Measurements from ENCODE around the gene NASP. TPM values are rescaled to one million over a fixed set of nuclear protein-coding genes. Genes with fewer than 3 reads are reported as not detected.
A peak's percentile ranks its signal among the peaks of the same experiment; 100 is the strongest.

NASP gene
- 267 and 329 TPM in 2 replicates for polyA plus RNA-seq (2014; cell fraction: cytosol; rRNA removed)
- polyA plus RNA-seq (2014; cell fraction: nucleus; rRNA removed), result 340 and 518 TPM in 2 replicates

DNA sequence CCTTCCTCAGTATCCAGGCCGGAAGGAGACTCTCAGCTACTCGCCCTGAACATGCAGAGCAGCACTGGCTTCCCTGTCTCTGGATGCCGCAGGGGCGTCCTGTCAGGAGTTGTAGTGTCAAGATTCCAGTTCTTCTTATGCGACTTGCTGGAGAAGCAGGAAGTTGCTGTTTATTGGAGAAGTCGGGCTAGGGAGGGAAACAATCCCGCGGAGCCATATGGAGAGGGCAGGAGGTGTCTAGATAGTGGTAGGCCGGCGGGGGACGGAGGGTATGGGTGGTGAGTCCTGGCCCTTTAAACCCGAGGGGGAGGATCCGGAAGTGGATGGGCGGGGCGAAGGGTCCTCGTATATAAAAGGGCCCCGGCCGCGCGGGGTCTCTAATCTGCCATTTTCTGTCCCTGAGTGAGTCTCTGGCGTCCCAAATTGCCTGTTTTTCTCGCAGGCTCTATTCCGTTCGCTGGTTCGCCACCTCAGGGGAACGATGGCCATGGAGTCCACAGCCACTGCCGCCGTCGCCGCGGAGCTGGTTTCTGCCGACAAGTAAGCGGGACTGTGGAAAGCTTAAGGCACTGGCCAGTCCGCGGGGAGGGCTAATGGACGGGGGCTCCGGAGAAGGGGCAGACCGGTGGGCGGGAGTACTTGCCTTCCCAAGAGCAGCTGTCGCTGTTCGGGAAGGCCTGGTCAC, at the start of gene NASP:
Gene NASP (plus strand): TSS at position 376 of the 685 bp plus-strand sequence. CDS start 106 bp downstream, at position 482.
- DNase-seq (ENCODE audit: low spot score), result peak; percentile 88

GRCh38 chr1:45535988-45536766, 47.7 kb upstream of the NASP start:
- no peak for DNase-seq (ENCODE audit: low spot score)

DNA sequence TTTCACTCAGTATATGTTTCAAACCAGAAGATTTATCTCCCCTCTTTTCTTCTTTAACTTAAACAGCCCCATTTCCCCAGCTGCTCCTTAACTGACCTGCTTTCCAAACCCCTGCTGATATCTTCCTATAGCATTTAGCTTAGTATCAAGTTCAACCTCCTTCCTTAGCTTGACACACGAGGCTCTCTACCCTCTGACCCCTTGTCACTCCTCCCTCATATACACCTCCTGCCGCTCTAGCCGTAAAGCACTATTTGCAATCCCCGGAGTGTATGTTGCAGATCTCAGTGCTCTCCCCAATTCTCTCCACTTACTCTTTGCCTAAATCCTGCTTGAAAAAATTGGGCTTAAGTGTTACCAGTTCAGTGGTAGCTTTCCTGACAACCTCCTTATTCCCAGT, 47.0 kb upstream of the NASP start:
- no peak for DNase-seq (ENCODE audit: low spot score)

DNA sequence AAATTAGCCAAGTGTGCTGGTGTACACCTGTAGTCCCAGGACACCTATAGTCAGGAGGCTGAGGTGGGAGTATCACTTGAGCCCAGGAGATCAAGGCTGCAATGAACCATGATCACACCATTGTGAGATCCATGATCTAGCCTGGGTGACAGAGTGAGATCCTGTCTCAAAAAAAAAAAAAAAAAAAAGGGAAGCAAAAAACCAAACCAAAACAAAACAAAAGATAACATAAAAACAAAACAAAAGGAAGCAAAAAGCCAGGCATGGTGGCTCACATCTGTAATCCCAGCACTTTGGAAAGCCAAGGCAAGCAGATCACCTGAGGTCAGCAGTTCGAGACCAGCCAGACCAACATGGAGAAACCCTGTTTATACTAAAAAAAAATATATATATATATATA, 42.6 kb upstream of the NASP start:
- no peak for DNase-seq (ENCODE audit: low spot score)

- DNase-seq (ENCODE audit: low spot score), result no peak
These were observed 41.2 kb upstream of the NASP start for GRCh38 chr1:45542591-45542990.

DNA sequence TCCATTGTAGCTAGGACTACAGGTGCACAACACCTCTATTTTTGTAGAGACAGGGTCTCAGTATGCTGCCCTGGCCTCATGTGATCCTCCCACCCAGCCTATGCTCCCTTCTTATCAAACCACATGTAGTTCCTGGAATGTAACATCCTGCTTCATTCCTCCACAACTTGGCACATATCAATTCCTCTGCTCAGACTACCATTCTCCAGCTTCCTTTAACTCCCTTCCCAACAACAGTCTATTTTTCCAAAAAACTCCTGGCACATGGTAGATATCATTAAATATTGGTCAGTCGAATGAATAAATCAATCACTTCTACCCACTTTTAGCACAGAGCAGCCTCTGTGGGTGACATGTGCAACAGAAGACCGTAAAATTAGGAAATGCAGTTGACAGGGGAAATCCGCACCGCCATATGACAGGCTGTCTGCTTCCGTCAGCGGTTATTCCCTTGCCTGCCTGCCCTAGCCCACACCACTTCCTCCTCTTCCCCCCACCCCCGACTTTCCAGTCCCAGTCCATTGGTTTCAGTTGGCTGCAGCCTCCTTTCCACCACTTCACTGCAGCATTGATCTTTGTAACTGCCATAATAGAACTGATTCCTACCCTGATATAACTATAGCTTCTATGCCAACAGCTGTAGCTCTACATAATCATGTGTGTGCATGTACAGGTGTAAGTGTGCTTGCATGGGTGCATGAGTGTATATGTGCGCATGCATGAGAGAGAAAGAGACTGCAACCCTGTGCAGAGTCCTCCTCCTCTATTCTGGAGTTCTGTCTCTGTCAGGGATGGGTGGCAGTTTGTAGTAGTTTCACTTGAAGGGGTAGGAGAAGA, 40.0 kb upstream of the NASP start:
- no peak for DNase-seq (ENCODE audit: low spot score)

- DNase-seq (ENCODE audit: low spot score), result no peak
These were observed 39.3 kb upstream of the NASP start for GRCh38 chr1:45544530-45544929.

DNA sequence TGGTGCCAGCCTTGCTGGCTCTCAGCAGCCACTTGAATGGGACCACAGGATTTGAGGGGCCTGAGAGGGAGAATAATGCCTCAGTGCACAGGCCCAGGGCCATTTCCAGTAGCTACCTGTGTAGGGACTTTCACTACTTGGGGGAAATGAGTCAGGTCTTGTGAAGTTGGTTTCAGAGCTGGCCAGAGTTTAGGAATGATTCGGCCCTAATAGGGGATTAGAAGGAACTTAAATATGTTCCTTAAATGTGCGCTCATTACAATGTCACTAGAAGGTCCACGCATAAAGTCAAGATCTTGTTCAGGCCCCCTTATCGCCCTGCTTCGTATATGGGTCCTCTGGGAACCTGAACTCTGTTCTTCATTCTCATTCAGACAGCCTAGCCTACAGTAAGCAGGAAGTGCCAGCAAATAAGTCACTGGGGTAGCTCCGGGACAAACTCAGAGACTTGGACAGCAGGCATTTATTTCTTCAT, 38.8 kb upstream of the NASP start:
- no peak for DNase-seq (ENCODE audit: low spot score)

DNA sequence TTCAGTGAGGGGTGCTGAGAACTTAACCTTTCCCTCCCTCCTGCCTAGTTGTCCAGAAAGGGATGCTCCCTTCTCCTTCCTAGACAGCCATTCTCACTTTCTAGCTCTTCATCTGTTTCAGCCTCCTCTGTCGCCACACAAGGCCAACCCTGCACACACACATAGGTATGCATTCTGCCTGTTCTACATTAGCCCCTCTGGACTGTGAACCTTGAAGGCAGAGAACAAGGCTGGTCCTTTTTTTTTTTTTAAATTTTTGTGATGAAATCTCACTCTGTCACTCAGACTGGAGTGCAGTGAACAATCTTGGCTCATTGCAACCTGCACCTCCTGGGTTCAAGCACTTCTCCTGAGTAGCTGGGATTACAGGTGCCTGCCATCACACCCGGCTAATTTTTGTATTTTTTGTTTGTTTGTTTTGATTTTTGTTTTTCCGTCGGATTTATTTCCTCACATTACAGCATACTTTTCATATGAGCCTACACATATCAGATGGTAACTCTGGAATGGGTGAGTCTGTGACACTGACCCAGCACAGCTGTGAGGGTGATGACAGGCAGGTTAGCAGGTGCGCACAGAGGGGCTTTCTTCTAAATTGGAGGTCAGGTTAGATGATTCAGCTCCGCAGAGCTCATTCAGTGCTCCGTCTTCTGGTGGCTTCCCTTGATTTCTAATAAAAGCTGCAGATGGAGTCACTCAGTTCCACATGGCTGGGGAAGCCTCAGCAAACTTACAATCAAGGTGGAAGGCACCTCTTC, 38.1 kb upstream of the NASP start:
- DNase-seq (ENCODE audit: low spot score), result no peak

GRCh38 chr1:45550401-45551351, 33.2 kb upstream of the NASP start, which contains the start of gene AKR1A1:
AKR1A1 (plus strand) TSS chr1:45550826; CDS start chr1:45561795, 10,969 bp downstream.
- DNase-seq (ENCODE audit: low spot score), result peak; percentile 89

DNA sequence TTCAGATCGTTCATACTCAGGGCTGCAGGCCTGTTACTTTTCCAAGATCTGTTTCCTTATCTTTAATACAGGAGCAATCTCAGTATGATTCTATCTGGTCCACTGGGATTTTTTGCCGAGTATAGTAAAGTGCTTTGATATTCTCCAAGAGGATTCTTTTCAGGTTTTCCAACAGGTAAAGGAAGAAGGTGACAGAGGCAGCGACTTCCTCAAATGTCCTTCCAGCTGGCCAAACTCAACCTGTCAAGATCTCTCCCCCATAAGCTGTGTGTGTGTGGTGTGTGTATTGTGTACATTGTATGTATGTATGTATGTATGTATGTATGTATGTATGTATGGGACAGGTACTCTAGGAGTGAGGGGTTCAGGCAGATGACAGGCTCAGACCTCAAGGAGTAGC, 32.2 kb upstream of the NASP start:
- DNase-seq (ENCODE audit: low spot score), result no peak

- no peak for DNase-seq (ENCODE audit: low spot score)
These were observed 31.5 kb upstream of the NASP start for GRCh38 chr1:45552331-45552730.

GRCh38 chr1:45554198-45554597, 29.6 kb upstream of the NASP start:
- DNase-seq (ENCODE audit: low spot score), result no peak

- DNase-seq (ENCODE audit: low spot score), result no peak
These were observed 26.4 kb upstream of the NASP start for GRCh38 chr1:45557422-45557944.

GRCh38 chr1:45563843-45564242, 20.0 kb upstream of the NASP start:
- DNase-seq (ENCODE audit: low spot score), result no peak

DNA sequence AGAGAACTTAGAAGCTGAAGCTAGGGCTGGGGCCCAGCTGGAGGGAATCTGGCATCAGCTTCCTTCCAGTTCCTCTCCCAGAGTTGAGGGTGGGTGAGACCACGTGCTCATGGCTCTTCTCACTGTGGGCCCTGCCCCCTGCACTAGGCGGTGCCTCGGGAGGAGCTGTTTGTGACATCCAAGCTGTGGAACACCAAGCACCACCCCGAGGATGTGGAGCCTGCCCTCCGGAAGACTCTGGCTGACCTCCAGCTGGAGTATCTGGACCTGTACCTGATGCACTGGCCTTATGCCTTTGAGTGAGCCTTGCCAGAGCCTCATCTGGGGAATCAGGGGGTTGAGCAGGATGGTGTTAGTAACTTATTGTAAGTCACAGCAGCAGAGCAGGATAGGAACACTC, 17.1 kb upstream of the NASP start:
- DNase-seq (ENCODE audit: low spot score), result no peak

- DNase-seq (ENCODE audit: low spot score), result no peak
These were observed 15.9 kb upstream of the NASP start for GRCh38 chr1:45567911-45568310.

DNA sequence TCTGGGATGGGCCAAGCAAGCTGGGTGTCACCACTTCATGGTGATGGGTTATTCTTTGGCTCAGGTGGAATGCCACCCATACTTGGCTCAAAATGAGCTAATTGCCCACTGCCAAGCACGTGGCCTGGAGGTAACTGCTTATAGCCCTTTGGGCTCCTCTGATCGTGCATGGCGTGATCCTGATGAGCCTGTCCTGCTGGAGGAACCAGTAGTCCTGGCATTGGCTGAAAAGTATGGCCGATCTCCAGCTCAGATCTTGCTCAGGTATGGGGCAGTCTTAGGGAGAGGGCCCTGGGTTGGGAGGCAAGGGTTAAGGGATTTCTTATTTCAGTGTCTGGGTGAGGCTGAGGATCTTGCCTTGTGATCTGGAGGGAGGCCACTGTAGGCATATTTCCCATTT, 15.4 kb upstream of the NASP start:
- DNase-seq (ENCODE audit: low spot score), result no peak

DNA sequence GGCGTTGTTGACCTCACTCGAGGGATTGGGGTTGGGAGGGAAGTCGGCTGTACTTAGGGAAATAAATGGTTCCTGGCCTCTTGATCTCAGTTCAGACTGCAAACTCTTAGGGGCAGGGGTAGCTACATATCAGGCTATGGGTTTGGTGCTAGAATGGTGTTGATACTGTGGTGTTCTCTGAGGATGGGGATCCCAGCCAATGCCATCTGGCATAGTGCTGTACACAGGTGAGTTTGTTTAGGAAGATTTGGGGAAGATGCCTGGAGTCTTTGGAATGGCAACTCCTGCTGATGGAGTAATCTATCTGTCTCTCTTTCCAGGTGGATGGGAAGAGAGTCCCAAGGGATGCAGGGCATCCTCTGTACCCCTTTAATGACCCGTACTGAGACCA, 14.3 kb upstream of the NASP start:
- DNase-seq (ENCODE audit: low spot score), result no peak

Measured in SK-N-DZ (cell line).